ENCODE results near the gene EHD1. TPM values are rescaled to one million over a fixed set of nuclear protein-coding genes. Genes with fewer than 3 reads are reported as not detected.

Gene EHD1
- total RNA-seq, 2 donors from 2014 or later, result 39.7 to 43.8 TPM

DNA sequence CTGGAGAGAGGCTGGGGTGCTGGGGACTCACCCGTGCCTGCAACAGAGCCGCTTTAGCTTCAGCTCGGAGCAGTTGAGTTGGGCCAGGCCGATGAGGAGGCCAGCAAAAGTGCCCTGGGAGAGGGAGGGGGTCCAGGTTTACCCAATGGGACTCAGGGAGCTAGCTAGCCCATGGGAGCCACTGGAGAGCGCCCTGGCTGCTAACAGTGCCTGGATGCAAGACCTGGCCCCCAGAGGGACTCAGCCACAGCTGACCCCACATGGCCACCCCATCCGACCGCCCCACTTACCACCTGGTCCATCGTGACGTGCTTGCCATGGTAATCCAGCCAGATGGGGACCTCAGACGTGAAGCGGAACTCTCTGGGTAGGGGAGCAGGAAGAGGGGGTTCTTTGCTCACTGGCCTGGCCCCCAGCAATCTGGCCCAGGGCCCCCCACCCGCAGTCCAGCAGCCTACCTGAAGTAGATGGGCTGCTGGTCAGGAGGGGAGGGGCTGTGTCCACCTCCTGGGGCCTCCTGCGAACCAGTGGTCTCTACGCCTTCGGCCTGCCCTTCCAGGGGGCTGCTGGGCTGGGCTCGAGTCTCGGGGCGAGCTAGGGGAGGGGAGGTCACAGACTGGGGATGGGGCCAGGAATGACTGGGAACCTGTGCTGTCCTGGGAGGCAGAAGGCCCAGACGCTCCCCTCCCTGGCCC is 19.1 kb upstream of the EHD1 start:
- Mint-ChIP-seq H3K4me1 (no peaks in the 10 kb centered on the region), H3K36me3 (ENCODE audit: low read depth) (peaks cover 23% of the 10 kb centered on the region), H3K4me3 (no peak overlapping the region), H3K27ac (no peak overlapping the region), H3K9me3 (no peaks in the 10 kb centered on the region), H3K27me3 (ENCODE audit: insufficient read depth) (no peaks in the 10 kb centered on the region)
- Histone ChIP-seq H3K27ac (ENCODE audit: low read depth, low read length) (no peak overlapping the region), H3K4me3 (ENCODE audit: low read length) (no peak overlapping the region), H3K4me1 (ENCODE audit: control insufficient read depth, insufficient read depth, low read length) (peaks cover 11% of the 10 kb centered on the region), H3K36me3 (ENCODE audit: control insufficient read depth, insufficient read depth, low read length) (no peaks in the 10 kb centered on the region), H3K27me3 (ENCODE audit: control insufficient read depth, insufficient read depth, low read length, poor library complexity, severe bottlenecking) (no peaks in the 10 kb centered on the region), H3K9ac (ENCODE audit: extremely low read depth, low read length, poor library complexity, severe bottlenecking) (no peak overlapping the region), H3K9me3 (ENCODE audit: control insufficient read depth, low read length) (no peaks in the 10 kb centered on the region)
- no peak for DNase-seq
- WGBS, 2 experiments (ENCODE audit: insufficient coverage in 1 of 2, insufficient read length in 1 of 2), result 95 to 96% methylated on average over 4 to 19 of the region's 19 CpGs
- TF ChIP-seq, protein P1, sequence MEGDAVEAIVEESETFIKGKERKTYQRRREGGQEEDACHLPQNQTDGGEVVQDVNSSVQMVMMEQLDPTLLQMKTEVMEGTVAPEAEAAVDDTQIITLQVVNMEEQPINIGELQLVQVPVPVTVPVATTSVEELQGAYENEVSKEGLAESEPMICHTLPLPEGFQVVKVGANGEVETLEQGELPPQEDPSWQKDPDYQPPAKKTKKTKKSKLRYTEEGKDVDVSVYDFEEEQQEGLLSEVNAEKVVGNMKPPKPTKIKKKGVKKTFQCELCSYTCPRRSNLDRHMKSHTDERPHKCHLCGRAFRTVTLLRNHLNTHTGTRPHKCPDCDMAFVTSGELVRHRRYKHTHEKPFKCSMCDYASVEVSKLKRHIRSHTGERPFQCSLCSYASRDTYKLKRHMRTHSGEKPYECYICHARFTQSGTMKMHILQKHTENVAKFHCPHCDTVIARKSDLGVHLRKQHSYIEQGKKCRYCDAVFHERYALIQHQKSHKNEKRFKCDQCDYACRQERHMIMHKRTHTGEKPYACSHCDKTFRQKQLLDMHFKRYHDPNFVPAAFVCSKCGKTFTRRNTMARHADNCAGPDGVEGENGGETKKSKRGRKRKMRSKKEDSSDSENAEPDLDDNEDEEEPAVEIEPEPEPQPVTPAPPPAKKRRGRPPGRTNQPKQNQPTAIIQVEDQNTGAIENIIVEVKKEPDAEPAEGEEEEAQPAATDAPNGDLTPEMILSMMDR (conservative IDR thresholded peaks at IDR 0.05), result no peak

DNA sequence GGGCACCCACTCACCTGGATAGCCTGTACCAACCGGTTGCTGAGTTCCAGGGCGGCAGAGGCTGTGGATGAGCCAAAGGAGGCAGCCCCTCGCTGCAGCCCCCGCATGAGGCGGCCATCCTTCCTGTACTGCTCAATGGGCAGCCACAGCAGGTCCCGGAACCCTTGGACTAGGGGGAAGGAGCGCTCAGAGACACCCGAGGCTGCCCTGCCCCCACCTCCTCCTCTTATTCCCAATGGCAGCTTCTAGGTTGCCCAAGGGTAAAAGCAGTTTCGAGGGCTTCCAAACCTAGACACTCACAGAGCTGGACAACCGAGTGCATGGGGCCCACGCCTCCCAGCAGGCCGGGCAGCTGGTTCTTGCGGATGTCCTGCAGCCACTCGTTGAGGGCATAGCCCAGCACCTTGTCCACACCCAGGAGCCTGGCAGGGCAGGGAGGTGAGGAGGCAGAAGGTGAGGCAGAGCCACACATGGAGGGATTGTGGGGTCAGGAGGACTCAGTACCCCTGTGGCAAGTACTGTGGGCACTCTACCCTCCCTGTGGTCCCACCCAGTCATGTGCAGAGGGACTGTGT is 18.1 kb upstream of the EHD1 start:
- no peaks in the 10 kb centered on the region for H3K27me3 ChIP-seq (ENCODE audit: control insufficient read depth, insufficient read depth, low read length, poor library complexity, severe bottlenecking)
- no peak overlapping the region for H3K27ac Mint-ChIP-seq
- no peaks in the 10 kb centered on the region for H3K36me3 ChIP-seq (ENCODE audit: control insufficient read depth, insufficient read depth, low read length)
- H3K9ac ChIP-seq (ENCODE audit: extremely low read depth, low read length, poor library complexity, severe bottlenecking), result no peak overlapping the region
- H3K9me3 ChIP-seq (ENCODE audit: control insufficient read depth, low read length), result no peaks in the 10 kb centered on the region
- TF ChIP-seq, protein P1 (conservative IDR thresholded peaks at IDR 0.05), result no peak
- no peaks in the 10 kb centered on the region for H3K9me3 Mint-ChIP-seq
- H3K27ac ChIP-seq (ENCODE audit: low read depth, low read length), result no peak overlapping the region
- H3K4me3 ChIP-seq (ENCODE audit: low read length), result no peak overlapping the region
- DNase-seq, result no peak
- peaks cover 11% of the 10 kb centered on the region for H3K4me1 ChIP-seq (ENCODE audit: control insufficient read depth, insufficient read depth, low read length)
- no peak overlapping the region for H3K4me3 Mint-ChIP-seq
- peaks cover 19% of the 10 kb centered on the region for H3K36me3 Mint-ChIP-seq (ENCODE audit: low read depth)
- WGBS, 2 experiments (ENCODE audit: insufficient coverage in 1 of 2, insufficient read length in 1 of 2), result 90 to 96% methylated on average over 4 to 14 of the region's 14 CpGs
- H3K4me1 Mint-ChIP-seq, result peaks cover 2% of the 10 kb centered on the region
- no peaks in the 10 kb centered on the region for H3K27me3 Mint-ChIP-seq (ENCODE audit: insufficient read depth)

DNA sequence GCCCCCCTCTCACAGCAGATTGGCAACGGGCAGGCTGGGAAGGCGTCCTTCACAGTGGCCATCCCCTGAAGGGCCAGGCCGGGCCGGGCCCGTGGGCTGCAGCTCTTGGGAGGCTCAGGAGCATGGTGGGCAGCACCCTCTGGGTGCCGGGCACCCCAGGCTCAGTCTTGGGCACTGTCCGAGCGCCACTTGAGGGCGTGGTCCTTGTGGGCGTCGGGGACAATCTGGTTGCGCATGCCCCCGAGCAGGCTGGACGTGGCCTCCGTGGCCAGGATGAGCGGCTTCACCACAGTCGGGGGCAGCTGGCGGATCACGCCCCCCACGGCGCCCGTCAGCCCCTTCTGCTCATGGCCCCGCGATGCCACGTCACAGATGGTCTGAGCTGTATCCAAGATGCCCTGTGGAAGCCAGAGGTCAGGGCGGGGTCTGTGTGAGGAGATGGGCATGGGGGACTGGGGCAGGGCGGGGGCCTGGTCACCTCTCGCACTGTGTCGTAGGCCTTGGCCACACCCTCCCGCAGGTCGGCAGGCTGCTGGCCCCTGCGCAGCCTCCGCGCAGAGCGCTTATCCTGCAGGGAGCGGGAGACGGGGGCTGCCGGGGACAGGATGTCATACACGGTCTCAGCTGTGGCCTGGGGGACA is 16.5 kb upstream of the EHD1 start:
- H3K27ac Mint-ChIP-seq, result no peak overlapping the region
- H3K4me1 Mint-ChIP-seq, result peaks cover 9% of the 10 kb centered on the region
- no peak overlapping the region for H3K27ac ChIP-seq (ENCODE audit: low read depth, low read length)
- H3K27me3 ChIP-seq (ENCODE audit: control insufficient read depth, insufficient read depth, low read length, poor library complexity, severe bottlenecking), result no peaks in the 10 kb centered on the region
- no peak overlapping the region for H3K9ac ChIP-seq (ENCODE audit: extremely low read depth, low read length, poor library complexity, severe bottlenecking)
- TF ChIP-seq, protein P1 (conservative IDR thresholded peaks at IDR 0.05), result no peak
- no peaks in the 10 kb centered on the region for H3K9me3 Mint-ChIP-seq
- peaks cover 11% of the 10 kb centered on the region for H3K4me1 ChIP-seq (ENCODE audit: control insufficient read depth, insufficient read depth, low read length)
- DNase-seq, result no peak
- 94 to 98% methylated on average over 14 to 39 of the region's 39 CpGs for WGBS, 2 experiments (ENCODE audit: insufficient coverage in 1 of 2, insufficient read length in 1 of 2)
- no peaks in the 10 kb centered on the region for H3K36me3 ChIP-seq (ENCODE audit: control insufficient read depth, insufficient read depth, low read length)
- no peaks in the 10 kb centered on the region for H3K27me3 Mint-ChIP-seq (ENCODE audit: insufficient read depth)
- no peak overlapping the region for H3K4me3 Mint-ChIP-seq
- H3K36me3 Mint-ChIP-seq (ENCODE audit: low read depth), result peaks cover 12% of the 10 kb centered on the region
- H3K9me3 ChIP-seq (ENCODE audit: control insufficient read depth, low read length), result no peaks in the 10 kb centered on the region
- H3K4me3 ChIP-seq (ENCODE audit: low read length), result no peak overlapping the region
